ENCODE measurements around the gene PHACTR1.
"Not testable (repeated sequence)": the region's sequence is repeated elsewhere in the genome, so short reads cannot be mapped to it uniquely, and the experiment has no call there.

DNA sequence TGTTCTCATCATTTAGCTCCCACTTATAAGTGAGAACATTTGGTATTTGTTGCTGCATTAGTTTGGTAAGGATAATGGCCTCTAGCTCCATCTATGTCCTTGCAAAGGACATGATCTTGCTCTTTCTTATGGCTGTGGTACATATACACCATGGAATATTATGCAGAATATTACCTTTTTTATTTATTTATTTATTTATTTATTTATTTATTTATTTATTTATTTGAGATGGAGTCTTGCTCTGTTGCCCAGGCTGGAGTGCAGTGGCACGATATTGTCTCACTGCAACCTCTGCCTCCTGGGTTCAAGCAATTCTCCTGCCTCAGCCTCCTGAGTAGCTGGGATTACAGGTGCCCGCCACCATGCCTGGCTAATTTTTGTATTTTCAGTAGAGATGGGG lies 14.2 kb downstream of the PHACTR1 start:
- TF ChIP-seq, protein P1, sequence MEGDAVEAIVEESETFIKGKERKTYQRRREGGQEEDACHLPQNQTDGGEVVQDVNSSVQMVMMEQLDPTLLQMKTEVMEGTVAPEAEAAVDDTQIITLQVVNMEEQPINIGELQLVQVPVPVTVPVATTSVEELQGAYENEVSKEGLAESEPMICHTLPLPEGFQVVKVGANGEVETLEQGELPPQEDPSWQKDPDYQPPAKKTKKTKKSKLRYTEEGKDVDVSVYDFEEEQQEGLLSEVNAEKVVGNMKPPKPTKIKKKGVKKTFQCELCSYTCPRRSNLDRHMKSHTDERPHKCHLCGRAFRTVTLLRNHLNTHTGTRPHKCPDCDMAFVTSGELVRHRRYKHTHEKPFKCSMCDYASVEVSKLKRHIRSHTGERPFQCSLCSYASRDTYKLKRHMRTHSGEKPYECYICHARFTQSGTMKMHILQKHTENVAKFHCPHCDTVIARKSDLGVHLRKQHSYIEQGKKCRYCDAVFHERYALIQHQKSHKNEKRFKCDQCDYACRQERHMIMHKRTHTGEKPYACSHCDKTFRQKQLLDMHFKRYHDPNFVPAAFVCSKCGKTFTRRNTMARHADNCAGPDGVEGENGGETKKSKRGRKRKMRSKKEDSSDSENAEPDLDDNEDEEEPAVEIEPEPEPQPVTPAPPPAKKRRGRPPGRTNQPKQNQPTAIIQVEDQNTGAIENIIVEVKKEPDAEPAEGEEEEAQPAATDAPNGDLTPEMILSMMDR (IDR thresholded peaks at IDR 0.05): not testable (repeated sequence)
- not testable (repeated sequence) for TF ChIP-seq POLR2AphosphoS5 (IDR thresholded peaks at IDR 0.05; ENCODE audit: low read depth, low read length)
